ENCODE measurements around the gene MCM3AP. TPM values are rescaled to one million over a fixed set of nuclear protein-coding genes. Genes with fewer than 3 reads are reported as not detected.

Gene MCM3AP
- total RNA-seq, 1 donor from 2014 or later, result 62.9 TPM

- DNase-seq (no peak), ATAC-seq (no peak)
- intact Hi-C loops (cut with micrococcal nuclease), result no loop called here
These were observed 89.7 kb downstream of the MCM3AP start for GRCh38 chr21:46195595-46196195.

DNA sequence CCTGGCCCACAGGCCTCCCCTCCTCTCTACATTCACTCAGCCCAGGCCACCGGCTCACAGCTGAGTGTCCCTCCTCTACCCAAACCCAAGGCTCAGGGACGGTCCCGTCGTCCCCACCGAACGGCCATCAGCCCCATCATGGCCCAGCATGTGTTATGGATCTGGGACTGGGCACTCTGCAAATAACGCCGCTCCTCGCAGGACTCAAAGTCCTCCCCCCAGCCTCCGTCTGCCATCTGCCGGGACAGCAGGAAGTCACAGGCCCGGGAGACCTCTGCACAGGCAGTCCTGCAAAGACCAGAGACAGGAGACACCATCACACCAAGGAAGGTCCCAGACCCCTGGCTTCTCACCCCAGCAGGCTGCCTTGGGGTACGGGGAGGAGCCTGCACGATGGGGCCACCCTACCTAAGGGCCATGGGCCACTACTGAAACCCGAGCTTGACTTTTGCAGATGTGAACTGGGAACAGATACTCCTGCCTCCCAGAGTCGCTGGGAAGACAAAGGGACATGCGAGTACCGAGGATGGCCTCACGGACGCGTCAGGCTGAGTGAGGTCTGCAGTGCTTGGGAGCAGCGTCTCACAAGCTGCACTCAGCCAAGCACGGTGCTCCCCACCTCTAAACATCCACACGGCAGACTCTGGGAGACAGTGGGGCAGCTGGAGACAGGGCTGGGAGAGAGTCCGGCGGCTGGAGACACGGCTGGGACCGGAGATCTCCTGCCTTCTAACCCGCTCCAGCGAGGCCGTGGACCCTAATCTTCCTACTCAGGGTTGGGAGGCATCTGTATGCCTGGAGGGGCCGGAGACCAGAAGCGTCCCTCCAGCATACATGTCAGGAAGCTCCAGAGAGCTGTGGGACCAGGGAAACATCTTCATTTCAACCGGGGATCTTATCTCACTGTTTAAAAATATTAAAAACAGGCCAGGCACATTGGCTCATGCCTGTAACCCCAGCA lies 90.8 kb downstream of the MCM3AP start:
- no peak for ATAC-seq
- DNase-seq, result no peak
- intact Hi-C loops (cut with micrococcal nuclease), result no loop called here

DNA sequence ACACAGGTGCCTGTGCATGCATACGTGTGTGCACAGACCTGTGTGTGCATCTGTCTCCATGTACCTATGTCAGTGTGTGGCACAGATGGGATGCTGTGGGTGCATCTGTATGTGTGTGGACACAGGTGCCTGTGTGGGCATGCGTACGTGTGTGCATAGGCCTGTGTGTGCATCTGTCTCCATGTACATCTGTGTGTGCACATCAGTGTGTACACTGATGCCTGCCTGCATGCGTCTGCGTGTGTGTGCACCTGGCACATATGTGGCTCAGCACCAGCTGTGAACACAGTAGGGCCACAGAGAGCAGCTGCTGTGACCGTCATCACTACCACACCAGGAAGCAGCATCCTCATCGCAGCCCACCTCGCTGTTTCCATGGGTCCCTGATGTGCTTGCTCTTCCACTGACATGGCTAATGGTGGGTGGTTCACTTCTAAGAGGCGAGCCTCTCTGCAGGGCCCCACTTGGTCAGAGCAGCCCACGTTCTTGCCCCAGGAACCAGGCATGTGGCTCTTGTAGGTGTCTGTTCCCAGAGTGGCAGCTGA lies 91.5 kb downstream of the MCM3AP start:
- ATAC-seq (no peak), DNase-seq (no peak)
- intact Hi-C loops (cut with micrococcal nuclease), result no loop called here

GRCh38 chr21:46191686-46192575 lies 93.5 kb downstream of the MCM3AP start:
- intact Hi-C loops (cut with micrococcal nuclease), result no loop called here
- DNase-seq (no peak), ATAC-seq (no peak)

GRCh38 chr21:46191257-46191685 lies 94.1 kb downstream of the MCM3AP start:
- intact Hi-C loops (cut with micrococcal nuclease), result no loop called here
- DNase-seq, result peak; percentile 57
- peak; percentile 2 for ATAC-seq

- ATAC-seq (no peak), DNase-seq (no peak)
- intact Hi-C loops (cut with micrococcal nuclease), result no loop called here
These were observed 94.8 kb downstream of the MCM3AP start for GRCh38 chr21:46190491-46191131.

- no peak for DNase-seq
- ATAC-seq, result no peak
- intact Hi-C loops (cut with micrococcal nuclease), result no loop called here
These were observed 95.4 kb downstream of the MCM3AP start for GRCh38 chr21:46189959-46190490.

DNA sequence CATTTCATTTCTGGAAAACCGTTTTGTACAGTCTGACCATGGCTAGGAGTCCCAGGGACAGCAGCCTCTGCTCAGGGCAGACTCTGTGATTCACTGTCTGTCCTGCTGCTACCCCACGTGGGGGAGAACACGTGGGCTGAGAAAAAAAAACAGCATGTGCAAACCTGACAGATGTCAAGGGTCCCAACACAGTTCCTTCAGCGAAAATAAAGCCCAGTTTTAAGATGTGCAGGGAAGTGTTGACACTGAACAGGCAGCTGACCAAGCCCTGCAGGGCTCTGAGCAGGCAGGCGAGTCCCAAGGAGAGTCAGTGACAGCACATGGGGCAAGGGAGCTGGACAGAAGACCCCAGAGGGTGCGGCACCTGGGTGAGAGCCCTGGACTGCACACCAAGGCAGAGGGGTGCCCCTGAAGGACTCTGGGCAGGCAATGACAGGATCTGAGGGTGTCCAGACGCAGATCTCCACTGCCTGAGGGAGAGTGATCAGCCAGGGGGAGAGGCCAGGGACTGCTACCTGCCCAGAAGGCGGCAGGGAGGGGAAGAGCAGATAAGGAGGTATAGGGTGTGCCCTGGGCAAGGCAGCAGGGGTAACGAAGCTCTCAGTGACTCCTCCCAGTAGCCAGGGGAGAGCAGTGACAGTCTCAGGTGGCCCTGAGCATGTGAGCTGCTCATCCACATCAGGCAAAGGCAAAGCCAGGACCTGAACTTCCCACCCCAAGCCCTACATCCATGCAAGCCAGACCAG lies 96.0 kb downstream of the MCM3AP start:
- ATAC-seq (peak; percentile 7), DNase-seq (no peak)
- intact Hi-C loops (cut with micrococcal nuclease), result no loop called here

DNA sequence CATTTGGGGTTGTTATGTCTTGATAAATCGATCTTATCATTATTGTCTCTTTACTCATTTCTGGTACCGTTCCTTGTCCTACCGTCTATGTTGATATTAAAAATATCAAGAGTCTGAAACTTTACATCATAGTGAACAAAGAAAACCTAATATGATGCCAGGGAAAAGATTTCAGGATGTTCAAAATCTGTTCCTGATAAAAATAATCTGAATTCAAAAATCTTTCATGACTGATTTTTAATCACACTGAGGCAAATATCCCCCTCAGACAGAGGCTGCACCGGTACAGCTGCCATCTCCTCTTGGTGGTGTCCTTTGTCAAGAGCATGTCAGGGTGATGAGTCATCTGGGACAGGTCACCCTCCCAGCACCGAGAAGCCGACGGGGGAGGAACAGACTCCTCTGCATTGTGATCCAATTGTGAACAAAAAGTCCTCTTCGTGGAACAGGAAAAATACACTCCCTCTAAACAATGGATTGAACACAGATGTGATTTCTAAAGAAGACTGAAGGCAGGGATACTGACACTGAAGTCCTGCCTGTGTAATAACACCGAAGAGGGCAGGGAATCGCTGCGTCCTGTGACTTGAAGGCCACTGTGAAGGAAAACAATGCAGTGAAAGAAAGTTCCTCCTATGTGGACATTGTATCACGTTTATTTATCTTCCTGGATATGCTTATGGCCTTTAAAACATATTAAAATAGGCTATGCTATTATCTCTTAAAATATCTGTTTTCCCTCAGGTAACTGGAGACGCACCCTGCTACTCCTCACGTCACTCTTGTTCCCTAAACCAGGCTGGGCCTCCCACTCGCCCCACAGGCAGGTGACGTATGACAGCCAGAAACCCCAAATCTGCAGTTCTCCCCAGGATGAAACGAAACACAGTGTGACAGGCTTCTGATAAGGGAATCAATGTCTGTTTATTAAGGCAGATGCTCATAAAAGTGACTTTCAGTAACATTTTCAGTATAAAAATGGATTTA lies 96.9 kb downstream of the MCM3AP start:
- DNase-seq (peak; percentile 72), ATAC-seq (peak; percentile 74)
- intact Hi-C loops (cut with micrococcal nuclease), result no loop called here

DNA sequence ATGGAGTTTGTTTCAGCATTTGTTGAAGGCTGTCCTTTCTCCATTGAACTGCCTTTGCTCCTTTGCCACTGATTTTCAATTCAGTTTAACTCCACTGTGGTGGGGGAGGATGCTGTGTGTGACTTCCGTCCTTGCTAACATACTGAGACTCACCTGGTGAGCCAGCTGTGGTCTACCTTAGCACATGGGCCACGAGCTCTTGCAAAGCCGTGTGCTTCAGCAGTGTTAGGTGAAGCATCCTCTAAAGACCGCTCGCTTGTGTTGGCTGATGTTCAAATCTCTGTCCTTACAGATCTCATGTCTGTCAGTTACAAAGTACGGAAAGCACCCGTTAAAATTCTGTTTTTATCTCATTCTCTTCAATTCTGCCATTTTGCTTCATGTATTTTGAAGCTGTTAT lies 97.6 kb downstream of the MCM3AP start:
- intact Hi-C loops (cut with micrococcal nuclease), result no loop called here
- ATAC-seq (no peak), DNase-seq (no peak)

DNA sequence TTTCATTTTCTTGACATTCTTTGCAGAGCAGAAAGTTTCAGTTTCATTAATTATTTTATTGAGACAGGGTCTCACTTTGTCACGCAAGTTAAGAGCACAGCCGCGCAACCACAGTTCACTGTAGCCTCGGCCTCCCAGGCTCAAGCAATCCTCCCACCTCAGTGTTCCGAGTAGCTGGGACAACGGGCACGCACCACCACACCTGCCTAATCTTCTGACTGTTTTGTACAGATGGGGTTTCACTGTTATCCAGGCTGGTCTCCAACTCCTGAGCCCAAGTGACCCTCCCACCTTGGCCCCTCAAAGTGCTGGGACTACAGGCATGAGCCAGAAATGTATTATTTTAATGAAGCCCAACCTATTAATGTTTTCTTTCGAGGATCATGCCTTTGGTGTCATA lies 98.2 kb downstream of the MCM3AP start:
- no peak for DNase-seq
- intact Hi-C loops (cut with micrococcal nuclease), result no loop called here
- ATAC-seq, result no peak

GRCh38 chr21:46185716-46186115 lies 99.7 kb downstream of the MCM3AP start:
- DNase-seq (no peak), ATAC-seq (no peak)
- intact Hi-C loops (cut with micrococcal nuclease), result no loop called here

Other genes with a start within 250 kb of the MCM3AP start
- 196 TPM for gene COL6A2, start 187.5 kb downstream of the MCM3AP start, total RNA-seq
- 1.5 TPM for gene FTCD, start 130.0 kb downstream of the MCM3AP start, total RNA-seq
- 12.0 TPM for gene SPATC1L, start 101.2 kb downstream of the MCM3AP start, total RNA-seq
- gene LSS, start 56.8 kb downstream of the MCM3AP start, total RNA-seq, result 58.3 TPM
- gene YBEY, start 731 bp upstream of the MCM3AP start, total RNA-seq, result 18.3 TPM
- gene C21orf58, start 38.3 kb upstream of the MCM3AP start, total RNA-seq, result 1.2 TPM
- gene PCNT, start 38.5 kb upstream of the MCM3AP start, total RNA-seq, result 36.4 TPM
- 28.5 TPM for gene DIP2A, start 173.3 kb upstream of the MCM3AP start, total RNA-seq